H9 (cell line): ENCODE measurements around the gene FAM107A. TPM values are rescaled to one million over a fixed set of nuclear protein-coding genes. Genes with fewer than 3 reads are reported as not detected.

Experiments
- DNase-seq: peaks from one replicate; pipeline ENCODE4 v3.0.0-alpha.2; 2017
- H2AFZ ChIP-seq: one replicate; pipeline ENCODE4 v1.6.1; 2013; ENCODE audit warnings: mild to moderate bottlenecking, low read length, control low read depth, moderate library complexity
- H2AK5ac ChIP-seq: 2 replicates; pipeline ENCODE4 v1.6.1; 2013; ENCODE audit warnings: low read length, control low read depth, mixed read lengths; ENCODE audit not compliant: insufficient read length
- H2BK120ac ChIP-seq: one replicate; pipeline ENCODE4 v1.6.1; 2013; ENCODE audit warnings: low read depth, mild to moderate bottlenecking, low read length, control low read depth, inconsistent platforms; ENCODE audit not compliant: poor library complexity, severe bottlenecking
- H2BK12ac ChIP-seq: 2 replicates; pipeline ENCODE4 v1.6.1; 2013; ENCODE audit warnings: low read length, control low read depth, mixed read lengths, low read depth; ENCODE audit not compliant: insufficient read length
- H2BK15ac ChIP-seq: 2 replicates; pipeline ENCODE4 v1.6.1; 2013; ENCODE audit warnings: low read depth, low read length, control low read depth
- H2BK20ac ChIP-seq: one replicate; pipeline ENCODE4 v1.6.1; 2013; ENCODE audit warnings: low read depth, mild to moderate bottlenecking, low read length, control low read depth, inconsistent platforms; ENCODE audit not compliant: poor library complexity, severe bottlenecking
- H2BK5ac ChIP-seq: 2 replicates; pipeline ENCODE4 v1.6.1; 2013; ENCODE audit warnings: low read length, control low read depth, mixed read lengths; ENCODE audit not compliant: insufficient read length
- H3K14ac ChIP-seq: 2 replicates; pipeline ENCODE4 v1.6.1; 2013; ENCODE audit warnings: low read length, control low read depth; ENCODE audit not compliant: insufficient read depth
- H3K18ac ChIP-seq: 2 replicates; pipeline ENCODE4 v1.6.1; 2013; ENCODE audit warnings: low read depth, mild to moderate bottlenecking, mixed read lengths, low read length, control low read depth; ENCODE audit not compliant: insufficient read length
- H3K23ac ChIP-seq: 2 replicates; pipeline ENCODE4 v1.6.1; 2013; ENCODE audit warnings: low read length, control low read depth, mixed read lengths, low read depth; ENCODE audit not compliant: insufficient read length
- H3K23me2 ChIP-seq: 2 replicates; pipeline ENCODE4 v1.6.1; 2013; ENCODE audit warnings: low read depth, mild to moderate bottlenecking, mixed read lengths, low read length, control low read depth; ENCODE audit not compliant: insufficient read length, poor library complexity, severe bottlenecking
- H3K27ac ChIP-seq: 2 replicates; pipeline ENCODE4 v1.5.1; 2013; ENCODE audit warnings: low read length, control low read depth, mixed read lengths, low read depth; ENCODE audit not compliant: insufficient read length
- H3K27me3 ChIP-seq: 2 replicates; pipeline ENCODE4 v1.6.1; 2013; ENCODE audit warnings: low read length, control low read depth, inconsistent platforms; ENCODE audit not compliant: insufficient read depth
- H3K4ac ChIP-seq: 2 replicates; pipeline ENCODE4 v1.6.1; 2013; ENCODE audit warnings: low read depth, mild to moderate bottlenecking, control low read depth, inconsistent platforms, low read length, moderate library complexity
- H3K4me1 ChIP-seq: 2 replicates; pipeline ENCODE4 v1.6.1; 2013; ENCODE audit warnings: low read length, control low read depth, inconsistent platforms; ENCODE audit not compliant: insufficient read depth
- H3K4me2 ChIP-seq: 2 replicates; pipeline ENCODE4 v1.6.1; 2013; ENCODE audit warnings: low read length, control low read depth, mixed read lengths; ENCODE audit not compliant: insufficient read length, insufficient read depth
- H3K56ac ChIP-seq: 2 replicates; pipeline ENCODE4 v1.6.1; 2013; ENCODE audit warnings: low read depth, mild to moderate bottlenecking, mixed read lengths, low read length, control low read depth; ENCODE audit not compliant: insufficient read length
- H3K79me1 ChIP-seq: 2 replicates; pipeline ENCODE4 v1.6.1; 2013; ENCODE audit warnings: low read depth, mild to moderate bottlenecking, moderate library complexity, low read length, control low read depth, inconsistent platforms; ENCODE audit not compliant: insufficient read depth, poor library complexity, severe bottlenecking
- H3K79me2 ChIP-seq: 2 replicates; pipeline ENCODE4 v1.6.1; 2013; ENCODE audit warnings: low read length, control low read depth, inconsistent platforms; ENCODE audit not compliant: insufficient read depth
- H3K9ac ChIP-seq: 2 replicates; pipeline ENCODE4 v1.6.1; 2013; ENCODE audit warnings: low read length, control low read depth, mixed read lengths; ENCODE audit not compliant: insufficient read length; ENCODE audit errors: extremely low read depth
- H3K9me3 ChIP-seq: one replicate; pipeline ENCODE4 v1.6.1; 2013; ENCODE audit warnings: low read depth, low read length, inconsistent platforms; ENCODE audit not compliant: control insufficient read depth
- H3T11ph ChIP-seq: one replicate; pipeline ENCODE4 v1.6.1; 2013; ENCODE audit warnings: mild to moderate bottlenecking, low read length, control low read depth, inconsistent platforms
- H4K20me1 ChIP-seq: one replicate; pipeline ENCODE4 v1.6.1; 2013; ENCODE audit not compliant: control insufficient read depth, insufficient read length, insufficient read depth
- H4K5ac ChIP-seq: 2 replicates; pipeline ENCODE4 v1.6.1; 2013; ENCODE audit warnings: low read depth, mild to moderate bottlenecking, mixed read lengths, low read length, control low read depth; ENCODE audit not compliant: insufficient read length
- H4K8ac ChIP-seq: replicated peaks from 2 replicates; pipeline ENCODE4 v1.6.1; 2013; ENCODE audit warnings: low read length, control low read depth, mixed read lengths, low read depth; ENCODE audit not compliant: insufficient read length
- H4K91ac ChIP-seq: 2 replicates; pipeline ENCODE4 v1.6.1; 2013; ENCODE audit warnings: low read depth, mild to moderate bottlenecking, moderate library complexity, mixed read lengths, low read length, control low read depth; ENCODE audit not compliant: insufficient read length
- H3K27ac Mint-ChIP-seq, 3 experiments: 2 replicates in 2 of 3; 3 replicates in 1 of 3; pipeline ENCODE4 v1.8.0; 2020 to 2021; ENCODE audit warnings: mixed read lengths in 3 of 3, mild to moderate bottlenecking in 1 of 3, moderate library complexity in 1 of 3
- H3K27me3 Mint-ChIP-seq: 2 replicates; pipeline ENCODE4 v1.8.0; 2021; ENCODE audit warnings: low read depth, mild to moderate bottlenecking, moderate library complexity, mixed read lengths
- H3K36me3 Mint-ChIP-seq, 3 experiments: 2 replicates in 2 of 3; 3 replicates in 1 of 3; pipeline ENCODE4 v1.8.0; 2020 to 2021; ENCODE audit warnings: low read depth in 3 of 3, mixed read lengths in 3 of 3; ENCODE audit not compliant: insufficient read depth in 1 of 3
- H3K4me1 Mint-ChIP-seq, 2 experiments: 2 replicates each; pipeline ENCODE4 v1.8.0; 2020; ENCODE audit warnings: mixed read lengths in 2 of 2
- H3K4me3 Mint-ChIP-seq, 2 experiments: 2 replicates in 1 of 2; 3 replicates in 1 of 2; pipeline ENCODE4 v1.8.0; 2020 to 2021; ENCODE audit warnings: mild to moderate bottlenecking in 2 of 2, mixed read lengths in 2 of 2, moderate library complexity in 1 of 2
- H3K9me3 Mint-ChIP-seq, 2 experiments: 2 replicates in 1 of 2; 3 replicates in 1 of 2; pipeline ENCODE4 v1.8.0; 2020; ENCODE audit warnings: mild to moderate bottlenecking in 2 of 2, mixed read lengths in 2 of 2, moderate library complexity in 1 of 2
- CTCF ChIP-seq: fragments of 200-600 bp; sonication (generic); conservative IDR thresholded peaks from 3 replicates; pipeline ENCODE4 v1.8.0; 2021; ENCODE audit warnings: antibody characterized with exemption, mild to moderate bottlenecking
- WGBS: extraction: QIAGEN DNeasy Blood & Tissue Kit; methylation state at CpG from one replicate; pipeline ENCODE4 v1.1.7; 2013; ENCODE audit warnings: missing lambda C conversion rate, low lambda C conversion rate, mixed read lengths; ENCODE audit not compliant: insufficient read length; ENCODE audit errors: extremely low coverage; 5-methylcytosine and 5-hydroxymethylcytosine counted together
- total RNA-seq: library from RNA; stranded (reverse); gene quantifications from 2 replicates; pipeline ENCODE4 v1.2.1, GENCODE V29; 2021

FAM107A gene
- total RNA-seq, 1 experiment from 2014 or later = 0.11 TPM

GRCh38 chr3:58581328-58582091 is 4.3 kb upstream of the FAM107A start:
- H3K4me1 Mint-ChIP-seq = peaks cover 39 to 54% of the 10 kb centered on the region in 2 experiments
- Histone ChIP-seq H3K23ac (no peak overlapping the region), H3K4me2 (no peak overlapping the region), H3K18ac (peak overlapping the region; percentile 63), H2BK15ac (no peak overlapping the region), H3K9me3 (no peaks in the 10 kb centered on the region), H2BK20ac (no peak overlapping the region), H3K56ac (no peak overlapping the region), H4K8ac (no peak overlapping the region), H3K79me1 (no peaks in the 10 kb centered on the region), H3K79me2 (no peaks in the 10 kb centered on the region), H2BK120ac (no peak overlapping the region), H4K5ac (no peak overlapping the region), H3K4me1 (no peaks in the 10 kb centered on the region; the same call in 1 of the 2 replicates), H2BK12ac (no peak overlapping the region), H3K27ac (no peak overlapping the region), H2AFZ (no peak overlapping the region), H3K23me2 (no peaks in the 10 kb centered on the region), H3K27me3 (peaks cover 13% of the 10 kb centered on the region; the same call in 1 of the 2 replicates), H2AK5ac (no peak overlapping the region), H4K91ac (no peak overlapping the region), H3K9ac (no peak overlapping the region), H4K20me1 (no peaks in the 10 kb centered on the region), H3T11ph (no peak overlapping the region), H3K4ac (no peak overlapping the region), H2BK5ac (no peak overlapping the region), H3K14ac (peak overlapping the region; percentile 56; the same call in 1 of the 2 replicates)
- peaks cover 62% of the 10 kb centered on the region for H3K27me3 Mint-ChIP-seq
- TF ChIP-seq CTCF = no peak
- H3K9me3 Mint-ChIP-seq = peaks cover 0 to 4% of the 10 kb centered on the region in 2 experiments; a peak in 1 of 5 replicates
- peak overlapping the region; percentile 25 to 58; a peak in 4 of 5 replicates for H3K4me3 Mint-ChIP-seq
- H3K36me3 Mint-ChIP-seq = no peaks in the 10 kb centered on the region
- WGBS = no CpG with 5 or more reads among the region's 11 CpGs
- H3K27ac Mint-ChIP-seq = peak overlapping the region; percentile 6 to 86 (median 27); a peak in 6 of 7 replicates
- no peak for DNase-seq
